Measurements from ENCODE around the gene ZFP57.

ZFP57 gene

DNA sequence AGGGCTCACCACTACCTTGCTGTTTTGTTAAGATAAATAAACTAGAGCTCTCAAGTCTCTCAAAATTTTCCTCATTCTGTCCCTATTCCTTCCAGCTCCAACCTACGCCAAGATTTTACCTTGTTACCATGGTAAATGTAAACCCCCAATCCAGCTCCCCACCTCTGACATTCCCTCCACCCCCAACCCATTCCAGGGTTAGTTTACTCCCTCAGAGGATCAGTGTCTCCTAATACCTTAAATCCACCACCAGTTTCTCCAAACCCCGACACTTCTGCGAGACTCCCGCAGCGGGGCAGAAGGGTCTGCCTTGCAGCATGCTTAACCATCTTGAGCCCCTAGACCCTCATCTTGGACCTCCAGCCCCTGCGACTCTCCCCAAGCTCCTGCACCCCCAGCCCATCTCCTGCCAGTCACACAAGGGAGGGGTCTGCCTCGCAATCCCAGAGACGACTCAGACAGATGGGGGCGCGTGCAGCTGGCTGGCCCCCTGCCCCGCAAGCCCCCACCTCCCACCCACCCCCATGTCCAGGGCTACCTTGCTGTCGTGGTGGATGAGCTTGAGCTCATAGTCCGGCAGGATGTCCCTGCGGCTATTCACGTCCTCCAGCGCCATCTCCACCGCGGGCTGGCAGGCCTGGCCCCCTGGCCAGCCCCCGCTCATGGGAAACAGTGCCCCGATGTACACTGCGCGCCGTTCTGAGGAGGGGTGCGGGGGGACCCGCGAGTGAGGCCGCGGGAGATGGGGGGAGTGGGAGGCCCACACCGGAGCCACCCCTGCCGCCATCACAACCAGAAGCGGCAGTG, 53.8 kb downstream of the ZFP57 start:
- no peak for DNase-seq (ENCODE audit: low read depth in 2 of 2)

DNA sequence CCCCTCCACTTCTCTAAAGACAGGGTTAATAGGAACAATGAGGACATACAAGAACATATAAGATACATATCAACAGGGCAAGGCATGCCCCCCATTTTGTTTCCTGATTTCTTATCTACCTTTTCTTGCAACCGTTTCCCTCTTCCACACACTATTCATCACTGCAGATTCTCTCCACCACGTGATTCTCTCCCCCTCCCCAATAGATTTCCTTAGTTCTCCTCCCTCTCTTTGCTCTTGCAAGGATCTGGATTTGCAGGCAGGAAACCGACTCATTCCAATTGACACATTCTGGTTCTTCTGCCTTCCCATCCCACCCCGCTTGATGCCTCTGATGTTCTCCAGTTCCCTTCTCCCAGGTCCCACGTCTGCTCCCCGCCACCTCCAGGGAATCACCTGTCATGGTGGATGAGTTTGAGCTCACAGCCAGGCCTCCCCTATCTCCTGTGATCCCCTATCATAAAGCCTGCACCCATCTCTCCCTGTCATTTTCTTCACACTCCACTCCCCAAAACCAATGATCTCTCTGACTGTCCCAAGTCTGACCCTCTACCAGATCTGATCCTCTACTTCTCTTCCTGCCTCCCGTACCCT, 55.5 kb downstream of the ZFP57 start:
- DNase-seq (ENCODE audit: low read depth in 2 of 2): no peak

DNA sequence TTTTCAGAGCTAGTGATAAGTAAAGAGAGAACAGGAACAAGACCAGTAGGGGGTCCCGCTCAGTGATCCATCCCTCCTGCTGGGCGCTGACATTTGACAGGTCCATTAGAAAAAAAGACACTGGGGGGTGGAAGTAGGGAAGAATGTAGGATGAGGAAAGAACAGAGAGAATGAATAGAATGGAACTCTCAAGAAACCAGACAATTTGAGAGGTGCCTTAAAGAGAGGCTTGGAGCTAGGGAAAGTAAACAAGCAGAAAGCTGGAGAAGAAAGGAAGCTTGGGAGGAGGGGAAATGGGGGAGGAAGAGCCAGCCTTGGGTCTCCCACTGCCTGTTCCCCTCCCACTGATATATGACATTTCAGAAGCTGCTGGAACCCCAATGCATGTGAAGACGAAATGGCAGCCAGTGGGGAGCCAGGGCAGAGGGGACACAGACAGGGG, 56.4 kb downstream of the ZFP57 start:
- DNase-seq (ENCODE audit: low read depth in 2 of 2): no peak
